Stimulated activated naive CD4-positive, alpha-beta T cell treated with Interleukin-2 at 50 U/mL for 16 hours (primary cell): Measurements from ENCODE around the gene ABCF3.
"Not testable (repeated sequence)": the region's sequence is repeated elsewhere in the genome, so short reads cannot be mapped to it uniquely, and the experiment has no call there.

Experiments
- DNase-seq: peaks from one replicate; lab custom pipeline; 2025; lab: John Stamatoyannopoulos, UW

The ABCF3 gene

GRCh38 chr3:184186184-184186901 lies at the start of gene ABCF3:
ABCF3 (plus strand) TSS chr3:184186199; CDS start chr3:184186208, 9 bp downstream.
- no peak for DNase-seq

- no peak for DNase-seq
These were observed 45.6 kb upstream of the ABCF3 start for GRCh38 chr3:184140436-184140835.

GRCh38 chr3:184142199-184142598 lies 43.8 kb upstream of the ABCF3 start:
- no peak for DNase-seq

GRCh38 chr3:184143327-184143726 lies 42.7 kb upstream of the ABCF3 start:
- no peak for DNase-seq

- no peak for DNase-seq
These were observed 41.5 kb upstream of the ABCF3 start for GRCh38 chr3:184144505-184144904.

GRCh38 chr3:184145111-184145524 lies 40.9 kb upstream of the ABCF3 start:
- DNase-seq, result no peak

- DNase-seq, result no peak
These were observed 40.2 kb upstream of the ABCF3 start for GRCh38 chr3:184145751-184146270.

- no peak for DNase-seq
These were observed 37.9 kb upstream of the ABCF3 start for GRCh38 chr3:184148076-184148475.

- DNase-seq, result no peak
These were observed 36.9 kb upstream of the ABCF3 start for GRCh38 chr3:184149123-184149522.

- not testable (repeated sequence) for DNase-seq
These were observed 36.2 kb upstream of the ABCF3 start for GRCh38 chr3:184149770-184150169.

GRCh38 chr3:184154885-184155643 lies 30.9 kb upstream of the ABCF3 start, which contains the start of gene DVL3:
DVL3 (plus strand) TSS chr3:184155377; CDS start chr3:184155636, 259 bp downstream.
- peak; percentile 20 for DNase-seq

- peak; percentile 52 for DNase-seq
These were observed 30.1 kb upstream of the ABCF3 start for GRCh38 chr3:184155644-184156521.

GRCh38 chr3:184156522-184156955 lies 29.5 kb upstream of the ABCF3 start:
- DNase-seq, result no peak

GRCh38 chr3:184157206-184157605 lies 28.8 kb upstream of the ABCF3 start:
- no peak for DNase-seq

- DNase-seq, result no peak
These were observed 27.6 kb upstream of the ABCF3 start for GRCh38 chr3:184158404-184158803.

GRCh38 chr3:184160456-184160855 lies 25.5 kb upstream of the ABCF3 start:
- DNase-seq, result no peak

- not testable (repeated sequence) for DNase-seq
These were observed 23.4 kb upstream of the ABCF3 start for GRCh38 chr3:184162571-184163070.

- no peak for DNase-seq
These were observed 21.2 kb upstream of the ABCF3 start for GRCh38 chr3:184164648-184165330.

GRCh38 chr3:184165543-184165942 lies 20.5 kb upstream of the ABCF3 start:
- DNase-seq, result no peak

GRCh38 chr3:184166671-184167070 lies 19.3 kb upstream of the ABCF3 start:
- no peak for DNase-seq

GRCh38 chr3:184167786-184168185 lies 18.2 kb upstream of the ABCF3 start:
- DNase-seq, result no peak
